ENCODE measurements around the gene SLC5A10. TPM values are rescaled to one million over a fixed set of nuclear protein-coding genes. Genes with fewer than 3 reads are reported as not detected.
A peak's percentile ranks its signal among the peaks of the same experiment; 100 is the strongest.

Gene SLC5A10
- total and polyA plus RNA-seq, 4 donors, result 0.13 to 0.51 TPM; not detected in 2

DNA sequence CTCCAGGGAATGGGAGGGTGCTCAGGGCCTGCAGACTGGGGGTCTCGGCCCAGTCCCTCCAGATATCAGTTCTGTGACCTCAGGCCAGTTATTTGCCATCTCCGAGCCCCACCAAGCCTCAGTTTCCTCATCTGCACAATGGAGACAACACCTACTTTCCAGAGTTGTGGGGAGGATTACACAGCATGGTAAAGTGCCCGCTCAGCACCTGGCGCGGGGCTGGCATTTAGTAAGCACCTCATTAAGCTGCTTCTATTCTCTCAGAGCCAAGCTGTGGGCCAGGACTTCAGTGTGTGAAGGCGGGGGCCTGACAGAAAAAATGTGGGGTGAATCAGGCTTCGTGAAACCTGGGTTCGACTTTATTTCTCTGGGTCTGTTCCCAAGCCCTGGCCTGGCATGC, 47.4 kb downstream of the SLC5A10 start:
- peaks cover 8% of the 10 kb centered on the region for H3K4me1 ChIP-seq (ENCODE audit: control insufficient read depth, insufficient read depth, low read length)
- no peak for DNase-seq (ENCODE audit: low read depth in 4 of 6, low spot score in 6 of 6)
- H3K9me3 ChIP-seq (ENCODE audit: control insufficient read depth, insufficient read depth, low read length), result peaks cover 7% of the 10 kb centered on the region
- H3K36me3 ChIP-seq (ENCODE audit: control insufficient read depth, insufficient read depth, low read length), result peaks cover 6% of the 10 kb centered on the region
- no peak overlapping the region for H3K4me3 ChIP-seq (ENCODE audit: low read depth, low read length)
- no peak overlapping the region for H3K27ac ChIP-seq (ENCODE audit: low read depth, low read length)
- WGBS (ENCODE audit: insufficient coverage), result 70% methylated on average over 3 of the region's 8 CpGs
- H3K27me3 ChIP-seq (ENCODE audit: control insufficient read depth, insufficient read depth, low read length), result peaks cover 16% of the 10 kb centered on the region

DNA sequence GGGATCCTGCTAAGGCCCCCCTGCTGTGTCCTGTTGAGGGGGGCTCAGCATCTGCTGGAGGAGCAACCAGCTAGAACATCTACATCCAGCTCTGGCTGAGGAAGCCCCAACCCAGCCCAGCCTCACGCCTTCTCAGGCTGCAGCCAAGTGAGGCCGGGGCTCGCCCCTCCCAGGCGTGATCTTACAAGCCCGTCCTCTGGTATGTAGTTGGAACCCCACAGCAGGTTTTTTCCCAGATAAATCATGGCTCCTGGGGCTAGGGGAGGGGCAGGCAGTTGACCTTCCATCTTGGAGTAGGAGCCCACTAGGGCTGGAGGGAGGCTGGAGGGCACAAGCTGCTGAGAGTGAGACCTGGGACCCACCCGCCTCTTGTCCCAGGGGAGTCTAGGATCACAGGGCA, 47.9 kb downstream of the SLC5A10 start:
- Histone ChIP-seq H3K4me3 (ENCODE audit: low read depth, low read length) (no peak overlapping the region), H3K27me3 (ENCODE audit: control insufficient read depth, insufficient read depth, low read length) (peaks cover 21% of the 10 kb centered on the region), H3K27ac (ENCODE audit: low read depth, low read length) (no peak overlapping the region), H3K9me3 (ENCODE audit: control insufficient read depth, insufficient read depth, low read length) (peaks cover 5% of the 10 kb centered on the region), H3K4me1 (ENCODE audit: control insufficient read depth, insufficient read depth, low read length) (peaks cover 13% of the 10 kb centered on the region), H3K36me3 (ENCODE audit: control insufficient read depth, insufficient read depth, low read length) (peaks cover 6% of the 10 kb centered on the region)
- DNase-seq (ENCODE audit: low read depth in 4 of 6, low spot score in 6 of 6), result no peak
- 83% methylated on average over 6 of the region's 6 CpGs for WGBS (ENCODE audit: insufficient coverage)

DNA sequence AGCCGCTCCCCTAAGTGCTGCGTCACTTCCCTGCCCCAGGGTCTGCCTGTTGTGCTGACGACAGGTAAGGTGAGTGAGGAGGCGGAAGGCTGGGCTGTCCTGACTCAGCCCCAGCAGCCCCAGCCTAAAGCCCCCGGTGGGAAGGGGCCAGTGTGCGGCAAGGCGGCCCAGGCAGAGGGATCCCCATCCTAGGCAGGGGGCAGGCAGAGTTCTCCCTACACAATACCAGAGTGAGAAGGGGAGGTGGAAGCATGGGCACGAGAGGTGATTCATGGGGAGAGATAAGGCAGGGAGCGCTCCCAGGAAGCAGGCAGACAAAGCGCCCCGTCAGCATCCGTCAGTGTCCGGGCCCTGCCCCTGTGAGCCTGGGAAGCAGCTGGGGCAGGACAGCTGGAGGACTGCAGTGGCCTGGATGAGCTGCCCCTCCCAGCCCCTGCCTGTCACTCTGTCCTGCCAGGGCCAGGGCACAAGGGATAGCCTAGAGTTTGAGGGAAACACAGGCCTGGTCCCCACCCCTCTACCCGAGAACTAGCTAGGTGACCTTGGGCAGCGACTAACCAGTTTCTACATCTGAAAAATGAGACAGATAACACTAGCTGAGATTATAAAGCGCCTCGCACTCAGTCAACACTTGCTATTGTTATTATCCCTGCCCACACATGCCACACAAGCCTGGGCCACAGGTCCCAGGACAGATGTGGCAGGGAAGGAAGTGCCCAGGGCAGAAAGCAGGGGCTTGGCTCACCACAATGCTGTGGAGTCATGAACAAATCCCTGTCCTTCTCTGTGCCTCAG, 48.8 kb downstream of the SLC5A10 start:
- Histone ChIP-seq H3K4me1 (ENCODE audit: control insufficient read depth, insufficient read depth, low read length) (peaks cover 17% of the 10 kb centered on the region), H3K36me3 (ENCODE audit: control insufficient read depth, insufficient read depth, low read length) (peaks cover 6% of the 10 kb centered on the region), H3K4me3 (ENCODE audit: low read depth, low read length) (no peak overlapping the region), H3K9me3 (ENCODE audit: control insufficient read depth, insufficient read depth, low read length) (no peaks in the 10 kb centered on the region), H3K27ac (ENCODE audit: low read depth, low read length) (no peak overlapping the region), H3K27me3 (ENCODE audit: control insufficient read depth, insufficient read depth, low read length) (peaks cover 29% of the 10 kb centered on the region)
- 77% methylated on average over 12 of the region's 17 CpGs for WGBS (ENCODE audit: insufficient coverage)
- no peak for DNase-seq (ENCODE audit: low read depth in 4 of 6, low spot score in 6 of 6)

DNA sequence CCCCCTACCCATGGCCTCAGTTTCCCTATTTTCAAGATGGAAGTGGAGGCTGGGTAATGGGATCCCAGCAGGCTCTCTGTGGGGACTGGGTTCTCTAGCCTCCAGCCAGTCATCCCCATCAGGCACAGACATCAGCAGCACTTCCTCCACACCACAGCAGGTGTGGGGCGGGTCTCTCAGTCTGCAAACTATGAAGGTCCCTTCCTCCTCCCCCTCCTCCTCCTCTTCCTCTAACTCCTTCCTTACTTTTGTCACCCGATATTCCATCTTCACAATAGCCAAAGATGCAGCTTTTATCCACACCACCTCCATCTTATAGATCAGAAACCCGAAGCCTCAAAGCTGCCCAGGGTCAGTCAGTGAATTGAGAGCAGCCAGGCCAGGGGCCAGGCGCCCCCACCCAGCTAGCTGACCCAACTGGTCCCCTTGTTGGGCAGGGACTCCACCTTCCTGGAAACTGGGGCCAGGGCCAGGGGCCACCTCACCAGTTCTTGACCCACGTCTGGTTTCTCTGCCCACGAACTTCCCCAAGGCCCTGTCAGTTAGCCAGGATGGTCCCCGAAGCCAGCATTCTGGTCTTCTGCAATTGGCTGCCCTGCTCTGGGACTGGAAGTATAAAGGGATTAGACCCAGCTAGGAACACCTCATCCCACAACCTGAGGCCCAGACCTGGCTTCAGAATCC, 50.1 kb downstream of the SLC5A10 start:
- 80% methylated on average over 6 of the region's 7 CpGs for WGBS (ENCODE audit: insufficient coverage)
- peaks cover 31% of the 10 kb centered on the region for H3K27me3 ChIP-seq (ENCODE audit: control insufficient read depth, insufficient read depth, low read length)
- no peak overlapping the region for H3K4me3 ChIP-seq (ENCODE audit: low read depth, low read length)
- peaks cover 6% of the 10 kb centered on the region for H3K36me3 ChIP-seq (ENCODE audit: control insufficient read depth, insufficient read depth, low read length)
- no peak overlapping the region for H3K27ac ChIP-seq (ENCODE audit: low read depth, low read length)
- H3K4me1 ChIP-seq (ENCODE audit: control insufficient read depth, insufficient read depth, low read length), result peaks cover 17% of the 10 kb centered on the region
- DNase-seq (ENCODE audit: low read depth in 4 of 6, low spot score in 6 of 6), result no peak
- H3K9me3 ChIP-seq (ENCODE audit: control insufficient read depth, insufficient read depth, low read length), result no peaks in the 10 kb centered on the region

DNA sequence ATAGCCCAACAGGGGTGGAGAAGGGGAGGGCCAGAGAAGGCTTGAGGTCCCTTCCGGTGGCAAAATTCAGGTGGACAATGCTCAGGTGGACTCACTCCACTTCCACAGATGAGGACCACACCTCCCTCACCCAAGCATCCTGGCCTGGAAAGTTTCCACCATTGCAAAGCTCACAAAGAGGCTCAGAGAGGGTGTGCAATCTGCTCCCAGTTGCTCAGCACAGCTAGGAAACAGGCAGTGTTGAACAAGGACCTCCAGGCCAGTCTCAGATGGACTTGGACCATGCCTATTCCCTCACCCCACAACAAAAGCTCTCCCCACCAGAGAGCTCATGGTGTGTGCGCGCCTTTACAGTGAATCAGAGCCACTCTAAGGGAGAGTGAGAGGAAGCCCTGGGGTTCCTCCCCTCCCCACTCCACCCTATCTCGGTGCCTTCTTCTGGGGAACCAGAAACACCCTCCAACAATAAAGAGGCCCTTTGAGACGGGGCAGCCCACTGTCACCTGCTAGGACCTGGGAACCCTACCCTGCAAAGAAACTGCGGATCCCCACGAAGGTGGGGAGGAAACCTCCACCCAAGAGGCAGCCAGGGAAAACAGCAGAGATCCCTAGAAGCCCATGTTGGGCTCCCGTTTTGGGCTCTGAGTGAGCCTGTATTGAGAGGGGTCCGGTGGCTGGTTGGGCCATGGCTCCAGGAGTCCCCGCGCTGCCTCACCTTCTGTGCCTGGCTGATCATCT, 51.0 kb downstream of the SLC5A10 start:
- no peak overlapping the region for H3K27ac ChIP-seq (ENCODE audit: low read depth, low read length)
- H3K4me1 ChIP-seq (ENCODE audit: control insufficient read depth, insufficient read depth, low read length), result peaks cover 17% of the 10 kb centered on the region
- peaks cover 31% of the 10 kb centered on the region for H3K27me3 ChIP-seq (ENCODE audit: control insufficient read depth, insufficient read depth, low read length)
- 66% methylated on average over 9 of the region's 11 CpGs for whole genome bisulfite sequencing (ENCODE audit: insufficient coverage)
- H3K36me3 ChIP-seq (ENCODE audit: control insufficient read depth, insufficient read depth, low read length), result peaks cover 6% of the 10 kb centered on the region
- DNase-seq (ENCODE audit: low read depth in 4 of 6, low spot score in 6 of 6), result no peak
- no peak overlapping the region for H3K4me3 ChIP-seq (ENCODE audit: low read depth, low read length)
- H3K9me3 ChIP-seq (ENCODE audit: control insufficient read depth, insufficient read depth, low read length), result no peaks in the 10 kb centered on the region

DNA sequence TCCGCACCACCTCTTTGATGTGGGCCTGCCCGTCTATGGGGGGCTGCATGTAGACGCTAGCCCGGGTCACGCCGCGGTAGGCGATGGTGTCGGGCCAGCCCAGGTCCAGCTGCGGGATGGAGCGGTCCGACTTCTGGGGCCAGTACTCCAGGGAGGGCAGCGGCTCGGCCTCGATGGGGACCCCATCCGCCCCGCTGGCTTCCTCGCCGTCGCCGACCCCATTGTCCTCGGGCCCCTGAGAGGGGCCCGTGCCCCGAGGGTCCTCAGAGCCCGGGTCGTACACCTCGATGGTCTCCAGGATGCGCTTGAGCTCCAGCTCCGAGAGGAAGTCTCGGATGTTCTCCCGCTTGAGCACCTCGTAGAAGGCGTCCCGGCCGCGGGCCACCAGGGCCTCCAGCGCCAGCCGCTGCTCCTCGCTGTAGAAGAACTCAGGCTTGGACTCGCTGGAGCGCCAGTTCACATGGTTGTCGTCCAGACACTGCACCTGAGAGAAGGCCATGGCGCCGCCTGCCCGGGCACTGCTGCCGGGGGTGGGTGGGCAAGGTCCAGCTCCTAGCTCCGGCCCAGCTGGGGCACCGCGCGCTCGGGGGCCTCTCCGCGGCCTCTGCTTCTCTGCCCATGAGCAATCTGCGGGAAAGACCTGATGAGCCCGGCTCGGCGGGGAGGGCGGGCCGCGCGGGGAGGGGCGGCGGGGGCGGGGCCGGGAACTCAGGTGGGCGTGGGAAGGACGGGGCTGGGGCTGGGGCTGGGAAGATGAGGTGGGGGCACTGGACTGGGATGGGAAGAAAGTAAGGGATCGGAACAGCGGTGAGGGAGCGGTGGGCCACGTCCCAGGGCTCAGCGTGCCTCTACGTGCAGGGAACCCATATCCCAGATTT, 51.8 kb downstream of the SLC5A10 start:
- DNase-seq (ENCODE audit: low read depth in 4 of 6, low spot score in 6 of 6), result peak in 2 of 6 donors; percentile 11 to 20
- Histone ChIP-seq H3K36me3 (ENCODE audit: control insufficient read depth, insufficient read depth, low read length) (peaks cover 6% of the 10 kb centered on the region), H3K27me3 (ENCODE audit: control insufficient read depth, insufficient read depth, low read length) (peaks cover 31% of the 10 kb centered on the region), H3K27ac (ENCODE audit: low read depth, low read length) (no peak overlapping the region), H3K4me1 (ENCODE audit: control insufficient read depth, insufficient read depth, low read length) (peaks cover 17% of the 10 kb centered on the region), H3K4me3 (ENCODE audit: low read depth, low read length) (peak overlapping the region; percentile 38), H3K9me3 (ENCODE audit: control insufficient read depth, insufficient read depth, low read length) (no peaks in the 10 kb centered on the region)
- WGBS (ENCODE audit: insufficient coverage), result 13% methylated on average over 61 of the region's 73 CpGs

DNA sequence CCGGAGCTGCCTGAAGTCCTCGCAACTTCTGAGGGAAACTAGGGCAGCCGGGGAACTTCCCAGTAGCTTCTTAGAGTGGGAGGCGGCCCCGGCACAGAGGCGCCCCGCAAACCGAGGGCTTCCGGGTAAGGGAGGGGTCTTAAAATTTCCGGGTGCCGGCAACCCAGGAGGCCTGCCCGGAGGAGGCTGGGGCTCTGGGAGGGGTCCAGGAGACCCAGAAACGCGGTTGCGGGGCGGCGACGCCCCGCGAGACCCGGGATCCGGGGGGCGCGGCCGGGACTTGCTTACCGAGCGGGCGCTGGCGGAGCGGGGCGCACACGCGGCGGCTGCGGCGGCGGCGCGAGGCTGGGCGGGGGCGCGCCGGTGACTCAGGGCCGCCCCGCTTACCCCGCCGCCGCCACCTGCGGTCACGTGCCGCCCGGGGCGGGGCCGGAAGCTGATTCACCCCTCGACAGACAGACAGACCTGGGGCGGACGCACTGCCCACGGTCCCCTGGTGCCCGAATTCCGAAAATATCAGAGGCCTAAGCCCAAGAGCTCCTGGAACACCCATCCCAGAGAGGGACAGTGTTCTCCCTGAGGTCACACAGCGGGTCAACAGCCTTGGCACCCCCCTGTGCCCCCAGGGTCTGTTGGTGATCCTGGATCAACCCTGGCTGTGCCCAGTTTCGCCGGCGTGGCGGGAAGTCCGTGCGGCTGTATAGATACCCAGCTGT, 52.6 kb downstream of the SLC5A10 start, which contains the start of gene FAM83G:
FAM83G (minus strand) TSS at position 344 of the 716 bp plus-strand sequence. CDS start 723 bp downstream, outside the sequence.
- H3K9me3 ChIP-seq (ENCODE audit: control insufficient read depth, insufficient read depth, low read length), result no peaks in the 10 kb centered on the region
- WGBS (ENCODE audit: insufficient coverage), result 3% methylated on average over 67 of the region's 67 CpGs
- H3K27me3 ChIP-seq (ENCODE audit: control insufficient read depth, insufficient read depth, low read length), result peaks cover 31% of the 10 kb centered on the region
- peaks cover 6% of the 10 kb centered on the region for H3K36me3 ChIP-seq (ENCODE audit: control insufficient read depth, insufficient read depth, low read length)
- peak within 1 kb of the TSS; percentile 38 for H3K4me3 ChIP-seq (ENCODE audit: low read depth, low read length)
- H3K4me1 ChIP-seq (ENCODE audit: control insufficient read depth, insufficient read depth, low read length), result peaks cover 17% of the 10 kb centered on the region
- peak in 2 of 6 donors; percentile 15 to 16 for DNase-seq (ENCODE audit: low read depth in 4 of 6, low spot score in 6 of 6)
- H3K27ac ChIP-seq (ENCODE audit: low read depth, low read length), result no peak within 1 kb of the TSS

DNA sequence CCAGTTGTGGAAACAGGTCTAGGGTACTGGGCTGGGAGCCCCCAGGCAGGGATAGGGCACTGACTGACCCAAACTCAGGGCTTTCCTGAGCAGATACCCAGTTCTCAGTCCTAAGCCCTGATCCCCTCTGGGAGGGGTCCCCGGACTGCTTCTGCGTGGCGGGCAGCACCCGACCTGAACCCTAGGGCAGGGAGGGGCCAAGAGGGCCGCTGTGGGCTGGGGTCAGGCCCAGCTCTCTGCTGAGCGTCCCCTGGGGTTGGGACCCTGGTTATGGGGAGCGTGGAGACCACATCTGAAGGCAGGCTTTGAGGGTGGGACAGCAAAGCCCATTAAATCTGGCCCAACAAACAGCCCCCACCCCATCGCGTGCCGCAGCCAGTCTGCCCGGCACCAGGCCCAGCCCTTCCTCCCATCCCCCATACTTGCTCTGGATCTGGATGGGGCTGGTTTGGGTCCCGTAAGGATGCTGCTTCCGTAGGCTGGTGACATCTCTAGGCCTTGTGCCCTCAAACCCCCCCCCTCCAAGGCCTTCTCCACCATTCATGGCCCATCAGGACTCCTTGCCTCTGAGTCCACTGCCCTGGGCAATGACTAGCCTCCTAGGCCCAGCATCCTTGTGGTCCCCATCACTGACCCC, 53.3 kb downstream of the SLC5A10 start:
- H3K4me1 ChIP-seq (ENCODE audit: control insufficient read depth, insufficient read depth, low read length), result peaks cover 17% of the 10 kb centered on the region
- peaks cover 3% of the 10 kb centered on the region for H3K36me3 ChIP-seq (ENCODE audit: control insufficient read depth, insufficient read depth, low read length)
- 66% methylated on average over 10 of the region's 13 CpGs for WGBS (ENCODE audit: insufficient coverage)
- H3K9me3 ChIP-seq (ENCODE audit: control insufficient read depth, insufficient read depth, low read length), result no peaks in the 10 kb centered on the region
- no peak overlapping the region for H3K4me3 ChIP-seq (ENCODE audit: low read depth, low read length)
- no peak overlapping the region for H3K27ac ChIP-seq (ENCODE audit: low read depth, low read length)
- DNase-seq (ENCODE audit: low read depth in 4 of 6, low spot score in 6 of 6), result no peak
- H3K27me3 ChIP-seq (ENCODE audit: control insufficient read depth, insufficient read depth, low read length), result peaks cover 31% of the 10 kb centered on the region

Data from spinal cord (tissue), 10 donors.